Measurements from ENCODE around the gene KCNG2. TPM values are rescaled to one million over a fixed set of nuclear protein-coding genes. Genes with fewer than 3 reads are reported as not detected.
"Not testable (repeated sequence)": the region's sequence is repeated elsewhere in the genome, so short reads cannot be mapped to it uniquely, and the experiment has no call there.

Gene KCNG2
- total RNA-seq, 1 experiment from 2014 or later = not detected

GRCh38 chr18:79877163-79878091 lies 79.7 kb downstream of the KCNG2 start:
- no TSS peak for BruUV-seq (replicated peaks)
- ChIA-PET RAD21 (ENCODE audit: low non-redundant PET in 1 of 2, low total read pairs in 2 of 2, uncharacterized antibody in 2 of 2, unreplicated experiment in 2 of 2) (no interaction called here), POLR2A (no interaction called here), CTCF (no interaction called here)
- no peaks in the 10 kb centered on the region for H3K36me3 ChIP-seq (ENCODE audit: control insufficient read depth in 1 of 2, insufficient read depth in 2 of 2, low read length in 2 of 2)
- no peak overlapping the region for H3K27ac ChIP-seq (ENCODE audit: low read depth, low read length)
- H3K4me3 ChIP-seq (replicated peaks in 1 of 2; ENCODE audit: low read depth in 1 of 2, low read length in 2 of 2) = no peak overlapping the region
- no peaks in the 10 kb centered on the region for H3K79me2 ChIP-seq (ENCODE audit: insufficient read depth, low read length)
- H2AFZ ChIP-seq (ENCODE audit: low read depth, low read length, poor library complexity, severe bottlenecking) = no peak overlapping the region
- TF ChIP-seq ELF1 (IDR thresholded peaks at IDR 0.05; ENCODE audit: borderline replicate concordance, low read depth) (no peak), REST (IDR thresholded peaks at IDR 0.05; ENCODE audit: low read depth) (no peak), TCF7L2 (IDR thresholded peaks at IDR 0.05; ENCODE audit: borderline replicate concordance, extremely low read depth, insufficient read depth, insufficient read length) (no peak)
- no peaks in the 10 kb centered on the region for H3K9me3 ChIP-seq (ENCODE audit: control insufficient read depth in 1 of 2, insufficient read depth in 1 of 2, low read depth in 1 of 2, low read length in 2 of 2)
- no peaks in the 10 kb centered on the region for H4K20me1 ChIP-seq (ENCODE audit: insufficient read depth)
- no peaks in the 10 kb centered on the region for H3K9me2 ChIP-seq (ENCODE audit: insufficient read depth)
- H3K4me2 ChIP-seq (ENCODE audit: low read length) = no peak overlapping the region
- H3K27me3 ChIP-seq (ENCODE audit: insufficient read depth, low read length) = no peaks in the 10 kb centered on the region
- H3K4me1 ChIP-seq (ENCODE audit: control insufficient read depth in 1 of 2, insufficient read depth in 2 of 2, low read length in 2 of 2) = no peaks in the 10 kb centered on the region
- ATAC-seq = no peak
- intact Hi-C loops (cut with micrococcal nuclease) = no loop called here
- no peak overlapping the region for H3K9ac ChIP-seq (ENCODE audit: low read length)
- no peak for DNase-seq (ENCODE audit: low read depth, low spot score)

- POLR2A ChIA-PET; H3K4me2 ChIP-seq (ENCODE audit: low read length); intact Hi-C loops (cut with micrococcal nuclease); H2AFZ ChIP-seq (ENCODE audit: low read depth, low read length, poor library complexity, severe bottlenecking); ATAC-seq; H3K9me2 ChIP-seq (ENCODE audit: insufficient read depth); H3K27ac ChIP-seq (ENCODE audit: low read depth, low read length); H3K9me3 ChIP-seq (ENCODE audit: control insufficient read depth in 1 of 2, insufficient read depth in 1 of 2, low read depth in 1 of 2, low read length in 2 of 2); H3K9ac ChIP-seq (ENCODE audit: low read length); CTCF ChIA-PET; BruUV-seq (replicated peaks); RAD21 ChIA-PET (ENCODE audit: low non-redundant PET in 1 of 2, low total read pairs in 2 of 2, uncharacterized antibody in 2 of 2, unreplicated experiment in 2 of 2); H3K4me3 ChIP-seq (replicated peaks in 1 of 2; ENCODE audit: low read depth in 1 of 2, low read length in 2 of 2); H3K27me3 ChIP-seq (ENCODE audit: insufficient read depth, low read length); H3K4me1 ChIP-seq (ENCODE audit: control insufficient read depth in 1 of 2, insufficient read depth in 2 of 2, low read length in 2 of 2); DNase-seq (ENCODE audit: low read depth, low spot score); H3K79me2 ChIP-seq (ENCODE audit: insufficient read depth, low read length); H4K20me1 ChIP-seq (ENCODE audit: insufficient read depth); H3K36me3 ChIP-seq (ENCODE audit: control insufficient read depth in 1 of 2, insufficient read depth in 2 of 2, low read length in 2 of 2): not testable (repeated sequence)
Observed at GRCh38 chr18:79878246-79878645, 80.5 kb downstream of the KCNG2 start.

Data from HCT116 (cell line).